Fibroblast of lung (primary cell): ENCODE results near the gene C1orf185. TPM values are rescaled to one million over a fixed set of nuclear protein-coding genes. Genes with fewer than 3 reads are reported as not detected.

Source experiments
- DNase-seq, 2 donors: peaks; one replicate each; pipeline versions ENCODE4 v3.0.0 to v3.0.0-alpha.2; 2010; ENCODE audit warnings: low read depth in 2 of 2
- H2AFZ ChIP-seq: 2 replicates; pipeline ENCODE4 v1.5.1; 2012; ENCODE audit warnings: low read length, control low read depth, inconsistent platforms
- H3K27ac ChIP-seq: 2 replicates; pipeline ENCODE4 v1.5.1; 2011; ENCODE audit warnings: low read length, control low read depth; ENCODE audit not compliant: insufficient read depth
- H3K27me3 ChIP-seq: 2 replicates; pipeline ENCODE4 v1.5.1; 2011; ENCODE audit warnings: mild to moderate bottlenecking, low read length; ENCODE audit not compliant: control insufficient read depth, insufficient read depth
- H3K36me3 ChIP-seq: 2 replicates; pipeline ENCODE4 v1.5.1; 2011; ENCODE audit warnings: low read length; ENCODE audit not compliant: control insufficient read depth, insufficient read depth
- H3K4me1 ChIP-seq: 2 replicates; pipeline ENCODE4 v1.5.1; 2011; ENCODE audit warnings: low read length; ENCODE audit not compliant: control insufficient read depth, insufficient read depth; ENCODE audit errors: extremely low read depth
- H3K4me2 ChIP-seq: 2 replicates; pipeline ENCODE4 v1.5.1; 2011; ENCODE audit warnings: low read length, control low read depth; ENCODE audit not compliant: insufficient read depth; ENCODE audit errors: extremely low read depth
- H3K4me3 ChIP-seq, 4 experiments: fragments of 200-600 bp in 1 of 4; sonication (generic) in 1 of 4; replicated peaks in 1 of 4; 2 replicates each; pipeline ENCODE4 v1.5.1; 2011 to 2016; ENCODE audit warnings: low read length in 4 of 4, low read depth in 3 of 4, mild to moderate bottlenecking in 3 of 4, control low read depth in 2 of 4, inconsistent platforms in 1 of 4, mixed read lengths in 1 of 4; ENCODE audit not compliant: insufficient read depth in 1 of 4; ENCODE audit errors: control extremely low read depth in 1 of 4
- H3K79me2 ChIP-seq: 2 replicates; pipeline ENCODE4 v1.5.1; 2012; ENCODE audit warnings: mild to moderate bottlenecking, low read length, inconsistent platforms; ENCODE audit not compliant: control insufficient read depth, insufficient read depth
- H3K9ac ChIP-seq: 2 replicates; pipeline ENCODE4 v1.5.1; 2011; ENCODE audit warnings: mild to moderate bottlenecking, low read length, control low read depth; ENCODE audit not compliant: insufficient read depth
- H3K9me3 ChIP-seq: 2 replicates; pipeline ENCODE4 v1.5.1; 2012; ENCODE audit warnings: low read depth, low read length; ENCODE audit not compliant: control insufficient read depth, insufficient read depth
- H4K20me1 ChIP-seq: 2 replicates; pipeline ENCODE4 v1.5.1; 2011; ENCODE audit warnings: low read length; ENCODE audit not compliant: control insufficient read depth, insufficient read depth; ENCODE audit errors: extremely low read depth
- EZH2 ChIP-seq: IDR thresholded peaks from 2 replicates; pipeline ENCODE4 v1.5.1; 2012; ENCODE audit warnings: low read length, control low read depth, mild to moderate bottlenecking; ENCODE audit errors: missing control alignments
- polyA plus RNA-seq, 2 donors: library from polyadenylated mRNA; depleted of rRNA in 1 of 2; stranded (reverse) in 1 of 2; unstranded in 1 of 2; fragments of >200 nt; gene quantifications; 2 replicates each; pipeline ENCODE4 v1.2.1, GENCODE V29; 2011 to 2012; ENCODE audit warnings: missing spikeins in 1 of 2
- total RNA-seq: library from RNA; depleted of rRNA; stranded (reverse); fragments of >200 nt; gene quantifications from 2 replicates; pipeline ENCODE4 v1.2.1, GENCODE V29; 2014
- TF ChIP-seq, protein P1 (sequence below), 2 donors: IDR thresholded peaks in 1 of 2; conservative IDR thresholded peaks in 1 of 2; 1 replicate in 1 of 2; 2 replicates in 1 of 2; pipeline ENCODE4 v1.5.1; 2011 to 2012; ENCODE audit warnings: low read length in 2 of 2, control low read depth in 1 of 2, inconsistent platforms in 1 of 2, low read depth in 1 of 2, mild to moderate bottlenecking in 1 of 2

C1orf185 gene
- total and polyA plus RNA-seq, 2 donors (not counting 1 experiment from before 2014, with no cell fraction given) = not detected

GRCh38 chr1:51188230-51188629 is 86.2 kb downstream of the C1orf185 start:
- Histone ChIP-seq H3K36me3 (no peaks in the 10 kb centered on the region), H3K4me1 (no peaks in the 10 kb centered on the region), H3K4me3 (no peak overlapping the region), H3K9ac (no peak overlapping the region), H4K20me1 (no peaks in the 10 kb centered on the region), H3K27ac (no peak overlapping the region), H3K4me2 (no peak overlapping the region), H2AFZ (no peak overlapping the region), H3K9me3 (no peaks in the 10 kb centered on the region), H3K79me2 (no peaks in the 10 kb centered on the region), H3K27me3 (no peaks in the 10 kb centered on the region)
- TF ChIP-seq EZH2 = no peak
- TF ChIP-seq, protein P1, sequence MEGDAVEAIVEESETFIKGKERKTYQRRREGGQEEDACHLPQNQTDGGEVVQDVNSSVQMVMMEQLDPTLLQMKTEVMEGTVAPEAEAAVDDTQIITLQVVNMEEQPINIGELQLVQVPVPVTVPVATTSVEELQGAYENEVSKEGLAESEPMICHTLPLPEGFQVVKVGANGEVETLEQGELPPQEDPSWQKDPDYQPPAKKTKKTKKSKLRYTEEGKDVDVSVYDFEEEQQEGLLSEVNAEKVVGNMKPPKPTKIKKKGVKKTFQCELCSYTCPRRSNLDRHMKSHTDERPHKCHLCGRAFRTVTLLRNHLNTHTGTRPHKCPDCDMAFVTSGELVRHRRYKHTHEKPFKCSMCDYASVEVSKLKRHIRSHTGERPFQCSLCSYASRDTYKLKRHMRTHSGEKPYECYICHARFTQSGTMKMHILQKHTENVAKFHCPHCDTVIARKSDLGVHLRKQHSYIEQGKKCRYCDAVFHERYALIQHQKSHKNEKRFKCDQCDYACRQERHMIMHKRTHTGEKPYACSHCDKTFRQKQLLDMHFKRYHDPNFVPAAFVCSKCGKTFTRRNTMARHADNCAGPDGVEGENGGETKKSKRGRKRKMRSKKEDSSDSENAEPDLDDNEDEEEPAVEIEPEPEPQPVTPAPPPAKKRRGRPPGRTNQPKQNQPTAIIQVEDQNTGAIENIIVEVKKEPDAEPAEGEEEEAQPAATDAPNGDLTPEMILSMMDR (conservative IDR thresholded peaks at IDR 0.05 in 1 of 2, IDR thresholded peaks at IDR 0.05 in 1 of 2; ENCODE audit: low read depth in 1 of 2, low read length in 2 of 2) = no peak
- DNase-seq = no peak

- DNase-seq = peak; percentile 67 to 84
- no peaks in the 10 kb centered on the region for H3K9me3 ChIP-seq
- no peak overlapping the region for H3K4me2 ChIP-seq
- H3K36me3 ChIP-seq = no peaks in the 10 kb centered on the region
- no peak overlapping the region for H3K9ac ChIP-seq
- TF ChIP-seq EZH2 = no peak
- TF ChIP-seq, protein P1 (conservative IDR thresholded peaks at IDR 0.05 in 1 of 2, IDR thresholded peaks at IDR 0.05 in 1 of 2; ENCODE audit: low read depth in 1 of 2, low read length in 2 of 2) = peak; percentile 95 to 97
- H2AFZ ChIP-seq = no peak overlapping the region
- H4K20me1 ChIP-seq = no peaks in the 10 kb centered on the region
- no peaks in the 10 kb centered on the region for H3K79me2 ChIP-seq
- no peak overlapping the region for H3K27ac ChIP-seq
- H3K4me1 ChIP-seq = no peaks in the 10 kb centered on the region
- H3K4me3 ChIP-seq = no peak overlapping the region
- H3K27me3 ChIP-seq = no peaks in the 10 kb centered on the region
These were observed 87.5 kb downstream of the C1orf185 start for GRCh38 chr1:51189421-51190073.

GRCh38 chr1:51190961-51191360 is 88.9 kb downstream of the C1orf185 start:
- H3K27me3 ChIP-seq = no peaks in the 10 kb centered on the region
- H3K36me3 ChIP-seq = no peaks in the 10 kb centered on the region
- no peak overlapping the region for H3K9ac ChIP-seq
- DNase-seq = no peak
- no peaks in the 10 kb centered on the region for H4K20me1 ChIP-seq
- H3K4me1 ChIP-seq = no peaks in the 10 kb centered on the region
- TF ChIP-seq, protein P1 (conservative IDR thresholded peaks at IDR 0.05 in 1 of 2, IDR thresholded peaks at IDR 0.05 in 1 of 2; ENCODE audit: low read depth in 1 of 2, low read length in 2 of 2) = no peak
- TF ChIP-seq EZH2 = no peak
- no peak overlapping the region for H3K4me3 ChIP-seq
- H2AFZ ChIP-seq = no peak overlapping the region
- no peak overlapping the region for H3K27ac ChIP-seq
- no peaks in the 10 kb centered on the region for H3K9me3 ChIP-seq
- H3K79me2 ChIP-seq = no peaks in the 10 kb centered on the region
- H3K4me2 ChIP-seq = no peak overlapping the region
